GM21526 (cell line): Measurements from ENCODE around the gene USP53.
A peak's percentile ranks its signal among the peaks of the same experiment; 100 is the strongest.
"Not testable (repeated sequence)": the region's sequence is repeated elsewhere in the genome, so short reads cannot be mapped to it uniquely, and the experiment has no call there.

Experiments used
- ATAC-seq: cut with Tn5 transposase; IDR thresholded peaks from one replicate; pipeline ENCODE4 v1.9.1; 2021; ENCODE audit warnings: moderate library complexity; ENCODE audit not compliant: unreplicated experiment, low FRiP score

Gene USP53

DNA sequence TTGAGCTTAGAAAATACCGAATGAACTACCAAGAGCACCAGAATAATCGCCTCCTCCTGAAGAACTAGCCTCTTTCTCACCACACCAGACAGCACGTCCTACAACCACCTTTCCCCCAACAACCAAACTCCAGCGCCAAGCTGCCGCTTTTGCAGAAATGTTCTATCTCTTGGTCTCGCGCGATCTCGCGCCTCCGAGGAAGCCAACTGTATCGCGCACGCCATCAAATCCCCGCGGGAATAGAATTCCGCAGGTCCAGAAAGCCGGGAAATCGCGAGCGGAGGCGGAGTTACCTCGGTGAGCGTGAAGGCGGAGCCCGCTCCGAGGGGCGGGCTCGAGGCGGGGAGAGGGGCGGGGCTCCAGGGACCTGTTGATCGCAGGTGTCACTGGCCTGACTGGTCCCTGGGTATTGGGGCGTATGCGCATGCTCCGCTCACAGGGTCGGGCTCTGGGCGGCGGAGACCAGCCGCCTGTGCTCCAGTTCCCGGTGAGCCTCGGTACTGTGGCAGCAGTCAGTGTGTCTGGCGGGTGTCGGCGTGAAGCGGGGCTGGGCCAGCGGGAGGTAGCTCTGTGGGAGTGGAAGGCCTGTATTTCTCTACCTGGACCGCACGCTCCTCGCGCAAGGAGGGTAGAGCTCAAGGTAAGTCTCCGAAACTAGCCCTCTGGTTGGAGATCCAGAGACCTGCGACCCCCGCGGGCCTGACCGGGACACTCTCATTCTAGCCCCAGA lies at the start of gene USP53:
Gene USP53, plus strand, starts transcription at position 480 of the 730 bp plus-strand sequence. CDS start 27,047 bp downstream, outside the sequence.
- peak; percentile 96 for ATAC-seq

DNA sequence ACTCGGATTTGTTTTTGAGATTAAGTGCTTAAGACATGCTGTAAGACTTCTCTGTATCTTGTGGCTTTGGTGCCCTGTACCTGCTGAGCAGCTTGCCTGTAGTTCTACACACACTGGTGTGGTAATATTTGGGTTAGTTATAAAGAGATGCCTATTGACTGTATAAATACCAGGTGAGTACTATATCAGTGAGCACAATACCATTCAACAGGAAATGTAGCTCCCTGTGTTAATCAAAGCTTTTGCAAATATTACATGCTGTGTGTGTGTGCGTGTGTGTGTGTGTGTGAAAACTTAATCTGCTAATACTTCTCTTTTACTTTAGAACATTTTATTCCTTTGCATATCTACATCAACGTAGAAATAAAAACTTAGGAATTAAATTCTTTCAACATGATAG lies 46.7 kb upstream of the USP53 start:
- no peak for ATAC-seq

DNA sequence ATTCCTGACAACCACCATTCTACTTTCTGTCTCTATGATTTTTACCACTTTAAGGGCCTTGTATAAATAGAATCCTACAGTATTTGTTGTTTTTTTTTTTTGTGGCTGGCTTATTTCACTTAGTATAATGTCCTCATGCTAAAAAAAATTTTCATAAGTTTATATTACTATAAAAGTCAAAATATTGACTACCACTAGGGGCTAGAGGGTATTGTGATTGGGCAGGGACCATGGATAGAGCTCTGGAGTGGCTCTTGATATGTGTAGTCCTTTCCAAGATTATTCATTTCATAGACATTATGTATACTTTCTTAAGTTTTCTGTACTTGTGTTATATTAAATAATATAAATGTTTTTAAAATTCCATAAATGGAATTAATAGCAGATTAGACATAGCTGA lies 42.3 kb upstream of the USP53 start:
- no peak for ATAC-seq

DNA sequence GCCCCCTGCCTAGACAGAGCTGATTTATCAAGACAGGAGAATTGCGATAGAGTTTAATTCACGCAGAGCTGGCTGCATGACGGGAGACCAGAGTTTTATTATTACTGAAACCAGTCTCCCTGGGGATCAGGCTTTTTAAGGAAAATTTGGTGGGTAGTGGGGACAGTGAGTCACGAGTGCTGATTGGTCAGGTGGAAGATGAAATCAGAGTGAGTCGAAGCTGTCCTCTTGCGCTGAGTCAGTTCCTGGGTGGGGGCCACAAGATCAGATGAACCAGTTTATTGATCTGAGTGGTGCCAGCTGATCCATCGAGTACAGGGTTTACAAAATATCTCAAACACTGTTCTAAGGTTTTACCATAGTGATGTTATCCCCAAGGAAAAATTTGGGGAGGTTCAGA lies 40.3 kb upstream of the USP53 start:
- ATAC-seq = no peak

DNA sequence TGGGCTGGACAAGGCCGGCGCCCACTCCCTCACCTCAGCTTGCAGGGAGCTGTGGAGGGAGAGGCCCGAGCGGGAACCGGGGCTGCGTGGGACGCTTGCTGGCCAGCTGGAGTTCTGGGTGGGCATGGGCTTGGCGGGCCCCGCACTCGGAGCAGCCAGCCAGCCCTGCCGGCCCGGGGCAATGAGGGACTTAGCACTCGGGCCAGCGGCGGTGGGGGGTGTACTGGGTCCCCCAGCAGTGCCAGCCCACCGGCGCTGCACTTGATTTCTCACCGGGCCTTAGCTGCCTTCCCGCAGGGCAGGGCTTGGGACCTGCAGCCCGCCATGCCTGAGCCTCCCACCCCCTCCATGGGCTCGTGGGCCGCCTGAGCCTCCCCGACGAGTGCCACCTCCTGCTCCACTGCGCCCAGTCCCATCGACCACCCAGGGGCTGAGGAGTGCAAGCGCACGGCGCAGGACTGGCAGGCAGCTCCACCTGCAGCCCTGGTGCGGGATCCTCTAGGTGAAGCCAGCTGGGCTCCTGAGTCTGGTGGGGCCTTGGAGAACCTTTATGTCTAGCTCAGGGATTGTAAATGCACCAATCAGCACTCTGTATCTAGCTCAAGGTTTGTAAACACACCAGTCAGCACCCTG lies 38.7 kb upstream of the USP53 start:
- ATAC-seq = not testable (repeated sequence)

DNA sequence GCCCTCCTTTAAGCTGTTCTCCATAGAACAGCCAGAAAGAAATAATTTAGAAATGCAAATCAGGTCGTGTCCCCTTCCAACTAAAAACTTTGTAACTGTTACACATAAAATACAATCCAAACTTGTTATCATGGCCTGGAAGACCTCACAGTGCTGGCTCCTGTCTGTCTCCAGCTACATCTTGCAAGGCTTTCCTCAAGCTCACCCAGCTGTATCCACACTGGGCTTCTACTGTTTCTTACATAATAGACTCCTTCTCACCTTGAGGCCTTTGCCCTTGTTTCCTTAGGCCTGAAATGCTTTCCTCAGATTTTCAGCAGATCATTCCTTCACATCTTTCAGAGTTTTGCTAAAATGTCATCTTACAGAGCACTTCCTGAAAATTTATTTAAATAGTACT lies 33.5 kb upstream of the USP53 start:
- ATAC-seq = no peak

DNA sequence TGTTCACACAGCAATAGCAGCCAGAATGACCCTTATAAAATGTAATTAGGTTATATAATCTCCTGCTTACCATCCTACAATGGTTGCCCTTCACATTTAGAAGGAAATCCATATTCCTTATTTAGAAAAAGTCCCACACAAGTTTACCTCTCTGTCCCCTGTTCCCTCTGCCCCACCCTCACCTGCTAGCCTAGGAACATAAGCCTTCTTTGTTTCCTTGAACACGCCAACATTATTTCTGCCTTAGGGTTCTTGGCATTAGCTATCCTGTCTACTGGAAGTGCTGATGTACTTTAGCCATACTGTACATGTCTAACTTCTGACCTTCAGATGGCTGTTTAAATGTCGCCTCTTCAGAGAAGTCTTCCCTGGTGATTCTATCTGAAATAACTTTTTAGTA lies 28.4 kb upstream of the USP53 start:
- no peak for ATAC-seq

DNA sequence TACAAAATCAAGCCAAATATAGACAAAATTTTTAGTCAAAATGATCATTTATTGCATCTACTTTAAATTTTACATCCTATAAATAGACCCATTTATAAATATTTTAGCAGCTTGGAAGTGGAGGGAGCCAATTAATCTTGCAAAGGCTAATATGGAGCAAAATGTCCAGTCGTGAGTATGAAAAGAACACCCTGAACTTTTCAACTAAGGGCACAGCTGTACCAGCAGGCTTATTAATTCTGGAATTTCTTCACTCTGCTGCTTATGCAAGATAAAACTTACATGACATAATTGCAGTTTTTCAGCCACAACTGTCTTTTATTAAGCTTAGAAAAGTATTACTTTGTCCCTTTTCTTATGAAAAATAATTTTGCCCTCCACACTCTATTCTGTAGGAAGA lies 22.9 kb upstream of the USP53 start:
- ATAC-seq = no peak

DNA sequence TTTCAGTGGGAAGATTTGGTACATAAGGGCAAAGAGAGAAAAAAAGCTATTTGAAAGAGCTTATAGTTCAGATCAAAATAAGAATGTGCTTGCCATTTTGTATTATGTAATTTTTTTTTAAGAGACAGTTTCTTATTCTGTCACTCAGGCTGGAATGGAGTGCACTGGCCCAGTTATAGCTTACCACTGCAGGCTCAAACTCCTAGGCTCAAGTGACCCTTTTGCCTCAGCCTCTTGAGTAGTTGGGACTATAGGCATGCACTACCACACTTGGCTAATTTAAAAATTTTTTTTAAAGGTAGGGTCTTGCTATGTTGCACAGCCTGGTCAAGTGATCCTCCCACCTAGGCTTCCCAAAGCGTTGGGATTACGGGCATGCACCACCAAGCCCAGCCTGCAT lies 22.2 kb upstream of the USP53 start:
- no peak for ATAC-seq

DNA sequence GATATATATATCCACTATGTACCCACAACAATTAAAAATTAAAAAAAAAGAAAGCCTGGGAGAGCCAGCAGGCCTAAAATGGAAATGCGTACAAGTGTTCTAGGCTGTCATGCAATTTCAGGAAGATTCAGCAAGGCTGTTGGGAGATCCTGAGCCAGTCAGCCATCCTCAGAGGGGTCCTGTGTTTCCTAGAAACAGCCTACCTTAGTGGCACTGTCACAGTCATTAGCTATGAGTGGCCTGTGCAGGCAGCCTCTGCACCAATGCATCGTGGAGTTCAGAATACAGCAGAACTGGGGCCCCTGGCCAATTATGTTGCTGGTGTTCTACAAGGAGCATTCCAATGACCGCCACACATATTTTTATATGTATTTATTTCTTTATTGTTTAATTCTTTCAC lies 21.0 kb upstream of the USP53 start:
- no peak for ATAC-seq

DNA sequence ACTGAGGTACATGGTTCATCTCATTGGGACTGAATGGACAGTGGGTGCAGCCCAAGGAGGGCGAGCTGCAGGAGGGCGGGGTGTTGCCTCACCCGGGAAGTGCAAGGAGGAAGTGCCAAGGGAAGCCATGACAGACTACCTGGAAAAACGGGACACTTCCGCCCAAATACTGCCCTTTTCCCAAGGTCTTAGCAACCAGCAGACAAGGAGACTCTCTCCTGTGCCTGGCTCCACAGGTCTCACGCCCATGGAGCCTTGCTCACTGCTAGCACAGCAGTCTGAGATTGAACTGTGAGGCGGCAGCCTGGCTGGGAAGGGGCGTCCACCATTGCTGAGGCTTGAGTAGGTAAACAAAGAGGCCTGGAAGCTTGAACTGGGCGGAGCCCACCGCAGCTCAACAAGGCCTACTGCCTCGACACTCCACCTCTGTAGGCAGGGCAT lies 14.7 kb upstream of the USP53 start:
- no peak for ATAC-seq

DNA sequence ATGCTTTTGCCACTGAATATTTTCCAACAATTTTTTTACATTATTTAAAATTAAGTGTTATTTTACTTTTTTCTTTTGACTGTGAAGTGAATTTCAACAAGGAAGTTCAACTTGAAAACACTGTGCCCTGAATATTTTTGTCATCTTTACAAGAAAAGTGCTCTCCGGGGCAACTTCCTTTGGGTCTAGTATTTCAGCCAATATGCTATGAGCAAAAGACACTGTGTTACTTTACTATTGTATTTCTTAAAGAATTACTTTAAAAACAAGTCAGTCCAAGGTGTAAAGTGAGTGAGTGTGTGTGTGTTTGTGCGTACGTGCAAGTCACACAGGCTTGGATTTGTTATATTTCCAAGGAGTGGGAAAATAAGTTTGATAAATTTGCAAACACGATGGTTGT lies 7.6 kb upstream of the USP53 start:
- no peak for ATAC-seq

DNA sequence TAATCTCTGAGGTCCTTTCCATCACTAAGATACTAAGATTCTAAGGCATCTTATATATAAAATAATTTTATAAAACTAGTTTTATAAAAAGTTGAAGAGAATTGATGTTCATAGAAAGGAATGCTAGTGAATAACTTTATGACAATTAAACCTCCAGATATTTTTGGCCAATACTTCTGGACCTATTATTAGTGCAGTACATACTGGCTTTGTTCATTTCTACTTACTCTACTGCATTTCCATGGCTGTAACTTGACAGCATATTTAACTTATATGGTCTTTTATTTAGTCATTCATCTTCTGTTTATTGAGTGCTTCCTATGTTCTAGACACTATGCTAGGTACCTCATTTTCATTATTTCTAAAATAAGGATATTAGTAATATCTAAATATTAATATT lies 6.8 kb upstream of the USP53 start:
- no peak for ATAC-seq

DNA sequence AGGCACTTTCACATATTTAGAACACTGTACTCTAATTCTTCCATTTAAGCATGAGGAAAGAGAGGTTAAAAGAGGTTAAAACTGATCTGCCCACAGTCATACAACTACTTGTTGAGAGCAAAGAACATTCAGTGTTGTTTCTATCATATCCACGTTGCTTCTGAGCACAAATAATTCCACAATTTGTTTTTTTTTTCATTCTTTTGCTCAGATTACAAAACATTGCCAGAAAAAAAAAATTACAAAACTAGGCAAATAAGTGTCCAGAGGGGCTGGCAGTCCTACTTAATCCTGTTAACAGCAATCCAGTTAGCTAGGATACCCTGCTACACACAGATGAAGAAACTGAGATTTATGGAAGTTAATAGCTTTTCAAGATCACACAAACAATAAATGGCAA lies 6.3 kb upstream of the USP53 start:
- ATAC-seq = no peak

DNA sequence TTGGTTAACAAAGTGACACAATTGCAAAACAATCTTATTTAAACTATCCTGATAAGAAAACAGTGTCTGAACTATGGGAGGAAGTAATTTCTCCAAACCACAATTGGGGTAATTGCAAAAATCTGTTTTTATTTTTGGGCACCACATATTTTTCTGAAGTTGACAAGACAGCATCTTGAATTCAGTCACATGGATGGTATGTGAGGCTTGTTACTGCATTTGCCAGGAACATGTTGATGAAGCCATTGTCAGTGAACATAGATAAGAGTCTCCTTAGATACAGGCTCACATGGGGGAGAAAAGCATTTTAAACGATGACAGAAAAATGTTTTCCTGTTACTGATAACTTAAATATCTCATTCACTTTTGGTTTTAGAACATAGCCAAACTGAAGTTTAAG lies 5.5 kb upstream of the USP53 start:
- ATAC-seq = no peak

DNA sequence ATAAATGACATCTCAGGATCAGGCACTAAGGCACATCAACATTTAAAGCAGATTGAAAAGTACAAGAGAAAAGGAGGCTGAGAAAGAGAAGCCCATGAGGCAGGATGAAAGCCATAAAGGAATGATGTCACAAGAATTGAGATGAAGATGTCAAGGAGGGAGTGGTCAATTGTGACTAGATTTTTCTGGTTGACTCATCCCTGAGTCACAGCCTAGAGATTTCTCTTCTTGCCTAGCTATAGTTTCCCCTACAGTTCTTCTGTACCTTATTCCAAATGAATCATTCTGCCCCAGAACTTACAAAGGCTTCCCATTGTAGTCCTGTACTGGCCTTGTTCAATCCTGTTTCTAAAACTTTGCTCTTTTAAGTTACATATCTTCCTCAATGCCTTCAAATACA lies 3.4 kb upstream of the USP53 start:
- no peak for ATAC-seq

DNA sequence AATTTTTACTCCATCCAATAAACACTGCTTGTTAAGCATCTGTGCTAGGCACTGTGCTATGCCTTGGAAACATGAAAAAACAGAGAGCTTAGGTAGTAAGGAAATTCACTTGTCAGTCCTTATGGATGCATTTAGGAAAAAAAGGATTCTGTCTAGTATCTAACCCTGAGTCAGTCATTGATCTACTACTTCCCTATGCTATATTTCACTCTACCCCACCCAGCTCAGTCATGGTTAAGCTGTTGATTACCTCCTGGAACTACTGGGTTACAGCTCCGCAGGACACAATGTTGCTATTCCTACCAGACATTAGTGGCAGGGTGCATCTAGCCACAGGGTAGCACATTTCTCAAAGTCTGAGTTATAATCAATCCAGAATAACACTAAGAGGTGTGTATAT lies 2.9 kb upstream of the USP53 start:
- ATAC-seq = no peak

DNA sequence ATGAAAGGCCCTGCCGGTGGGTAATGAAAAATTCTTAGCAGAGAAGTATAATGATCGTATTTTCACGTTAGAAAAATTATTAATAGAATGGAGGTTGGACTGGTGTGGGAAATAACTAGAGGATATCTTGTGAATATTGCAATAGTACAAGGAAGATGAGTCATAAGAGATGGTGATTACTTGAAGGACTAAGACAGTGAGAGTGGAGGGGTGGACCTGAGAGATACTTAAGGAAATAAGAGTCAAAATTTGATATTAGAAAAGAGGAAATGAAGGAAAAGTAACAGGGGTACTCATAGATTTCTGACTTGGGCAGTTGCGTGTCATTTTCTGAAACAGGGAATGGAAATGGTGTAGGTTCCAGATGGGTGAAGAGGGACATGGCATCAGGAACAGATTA lies 1.7 kb upstream of the USP53 start:
- ATAC-seq = no peak

DNA sequence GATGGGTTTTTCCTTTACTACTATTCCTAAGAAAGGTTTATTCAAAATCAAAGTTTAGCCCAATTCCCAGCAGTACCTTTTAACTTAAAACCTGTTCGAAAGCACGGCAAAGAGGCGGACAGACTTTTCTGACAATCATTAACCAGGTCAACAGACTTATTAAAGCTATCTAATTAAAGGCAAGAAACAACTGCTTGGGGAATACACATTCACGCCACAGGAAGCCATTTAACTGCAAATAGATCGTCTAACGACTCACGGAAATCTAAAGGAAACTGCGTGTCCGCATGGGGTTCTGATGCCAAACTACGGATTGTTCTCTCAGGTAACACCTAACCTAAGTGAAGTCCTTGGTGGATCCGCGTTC lies 663 bp upstream of the USP53 start:
- peak; percentile 26 for ATAC-seq

DNA sequence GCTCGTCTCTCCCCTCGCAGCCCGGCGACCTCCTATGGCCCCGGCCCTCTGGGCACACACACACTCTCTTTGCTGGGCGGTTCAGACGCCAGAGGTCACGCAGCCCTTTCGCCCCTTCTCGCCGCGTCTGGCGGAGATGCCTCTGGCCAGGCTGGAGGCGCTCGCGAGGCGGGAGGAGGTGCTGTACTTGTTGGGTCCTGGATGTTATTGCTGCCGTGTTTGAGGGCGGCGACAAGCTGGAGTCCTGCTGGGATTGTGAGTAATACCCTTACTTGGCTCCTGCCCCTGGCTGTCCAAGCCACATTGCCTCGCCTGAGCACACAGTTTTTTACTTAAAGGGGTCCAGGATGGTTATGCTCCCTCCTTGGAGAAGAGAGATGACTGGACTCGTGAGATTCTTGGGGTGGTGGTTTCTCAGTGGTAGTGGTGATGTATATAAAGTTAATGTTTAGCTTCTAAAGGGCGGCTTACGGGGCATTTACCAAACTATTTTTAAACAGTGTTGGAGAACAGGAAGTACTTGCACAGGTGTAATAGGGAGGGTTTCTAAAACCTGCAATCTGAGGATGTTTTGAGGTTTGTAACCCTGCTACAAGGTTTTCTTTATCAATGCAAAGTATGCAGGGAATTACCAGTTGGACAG lies 572 bp downstream of the USP53 start:
- peak; percentile 57 for ATAC-seq

DNA sequence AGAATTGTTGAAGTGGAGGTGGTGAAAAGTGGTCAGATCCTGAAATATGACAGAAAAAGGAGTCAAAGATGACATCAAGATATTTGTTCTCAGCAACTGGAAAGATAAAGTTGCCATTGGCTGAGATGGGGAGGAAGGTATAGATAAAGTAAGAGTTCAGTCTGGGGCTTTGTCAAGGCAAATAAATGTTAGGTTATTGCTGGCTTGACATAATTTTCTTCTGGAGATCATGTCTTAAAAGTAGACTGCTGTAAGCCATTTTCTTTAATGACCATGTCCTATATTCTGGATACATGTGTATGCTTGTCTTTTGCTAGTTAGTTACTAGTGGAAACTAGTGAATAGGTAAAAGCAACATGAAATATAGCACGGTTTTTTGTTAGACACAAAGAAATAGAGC lies 5.6 kb downstream of the USP53 start:
- ATAC-seq = no peak

DNA sequence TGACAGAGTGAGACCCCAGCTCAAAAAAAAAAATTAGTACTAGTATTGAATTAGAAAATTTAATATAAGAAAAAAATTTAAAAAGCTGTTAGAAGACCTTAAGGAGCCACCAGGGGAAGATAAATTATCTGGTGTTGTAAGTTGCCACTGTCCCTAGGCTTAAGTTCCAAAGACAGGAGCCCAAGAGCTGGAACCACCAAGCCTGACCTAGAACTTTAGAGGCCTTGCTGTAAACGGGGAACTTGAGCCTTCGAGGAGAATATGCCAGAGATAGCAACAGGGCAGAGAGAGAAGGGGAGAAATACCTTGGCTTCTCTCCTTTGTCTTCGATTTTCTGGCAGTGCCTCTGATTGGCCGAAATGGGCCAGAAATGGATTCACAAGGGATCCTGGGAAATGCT lies 8.9 kb downstream of the USP53 start:
- no peak for ATAC-seq
